Measurements from ENCODE around the gene DNAAF2.

- TF ChIP-seq, protein P1, sequence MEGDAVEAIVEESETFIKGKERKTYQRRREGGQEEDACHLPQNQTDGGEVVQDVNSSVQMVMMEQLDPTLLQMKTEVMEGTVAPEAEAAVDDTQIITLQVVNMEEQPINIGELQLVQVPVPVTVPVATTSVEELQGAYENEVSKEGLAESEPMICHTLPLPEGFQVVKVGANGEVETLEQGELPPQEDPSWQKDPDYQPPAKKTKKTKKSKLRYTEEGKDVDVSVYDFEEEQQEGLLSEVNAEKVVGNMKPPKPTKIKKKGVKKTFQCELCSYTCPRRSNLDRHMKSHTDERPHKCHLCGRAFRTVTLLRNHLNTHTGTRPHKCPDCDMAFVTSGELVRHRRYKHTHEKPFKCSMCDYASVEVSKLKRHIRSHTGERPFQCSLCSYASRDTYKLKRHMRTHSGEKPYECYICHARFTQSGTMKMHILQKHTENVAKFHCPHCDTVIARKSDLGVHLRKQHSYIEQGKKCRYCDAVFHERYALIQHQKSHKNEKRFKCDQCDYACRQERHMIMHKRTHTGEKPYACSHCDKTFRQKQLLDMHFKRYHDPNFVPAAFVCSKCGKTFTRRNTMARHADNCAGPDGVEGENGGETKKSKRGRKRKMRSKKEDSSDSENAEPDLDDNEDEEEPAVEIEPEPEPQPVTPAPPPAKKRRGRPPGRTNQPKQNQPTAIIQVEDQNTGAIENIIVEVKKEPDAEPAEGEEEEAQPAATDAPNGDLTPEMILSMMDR (conservative IDR thresholded peaks at IDR 0.05; ENCODE audit: low read depth, low read length), result no peak
- no peak for TF ChIP-seq EZH2 (IDR thresholded peaks at IDR 0.05; ENCODE audit: borderline replicate concordance, low read depth, low read length, poor library complexity, severe bottlenecking)
Observed at GRCh38 chr14:49623387-49623786, 11.7 kb downstream of the DNAAF2 start.

All from A673 (cell line).